ENCODE results near the gene PRSS50.

DNA sequence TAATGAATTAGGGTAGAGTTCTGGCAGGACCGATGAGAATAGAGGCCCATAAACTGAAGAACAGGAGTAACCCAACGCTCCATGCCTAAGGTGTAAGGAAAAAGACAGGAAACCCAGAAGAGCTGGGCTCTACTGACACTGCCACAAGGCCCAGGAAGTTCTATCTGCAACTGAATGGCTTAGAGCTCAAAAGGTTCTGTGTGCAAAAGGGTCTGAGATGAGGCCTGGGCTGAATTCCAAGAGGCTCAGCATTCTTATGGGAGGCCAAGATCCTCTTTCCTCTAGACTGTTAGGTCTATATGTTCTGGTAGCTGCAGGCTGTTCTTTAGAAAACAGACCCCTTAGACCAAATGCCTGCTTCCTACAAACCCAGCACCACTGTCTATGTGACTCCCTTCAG, 30.5 kb upstream of the PRSS50 start:
- TF ChIP-seq CTCF (IDR thresholded peaks at IDR 0.05 in 8 of 11, conservative IDR thresholded peaks at IDR 0.05 in 3 of 11) (no peak), POLR2AphosphoS5 (IDR thresholded peaks at IDR 0.05) (no peak), POLR2A (IDR thresholded peaks at IDR 0.05) (no peak)
